Measurements from ENCODE around the gene TAMALIN.

DNA sequence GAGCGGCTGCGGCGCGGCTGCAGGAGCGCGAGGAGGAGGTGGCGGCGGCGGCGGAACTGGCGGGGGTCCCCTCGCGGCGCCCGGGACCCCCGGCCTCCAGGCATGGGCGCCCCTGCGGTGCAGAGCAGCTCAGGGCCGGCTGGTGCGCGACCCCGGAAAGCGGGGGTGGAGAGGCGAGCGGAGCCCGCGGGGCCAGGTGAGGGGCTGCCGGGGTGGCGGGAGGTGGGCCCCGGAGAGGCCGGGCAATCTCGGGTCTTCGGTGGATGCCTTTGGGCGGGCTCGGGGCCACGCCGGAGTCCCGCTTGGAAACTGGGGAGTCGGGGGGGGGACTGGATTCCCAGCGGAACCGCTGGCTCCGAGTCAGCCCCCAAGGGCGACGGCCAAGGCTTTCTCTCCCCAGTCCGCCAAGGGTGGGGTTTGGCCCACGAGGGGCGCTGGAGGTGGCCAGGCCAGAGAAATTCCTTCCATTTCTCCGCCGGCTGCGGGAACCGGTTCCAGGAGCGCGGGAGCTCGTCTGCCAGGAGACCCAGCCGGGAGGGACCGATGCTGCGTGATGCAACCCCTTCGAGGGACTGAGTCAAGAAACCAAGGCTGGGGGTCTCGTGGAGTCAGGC, 30.6 kb downstream of the TAMALIN start:
- no peak for TF ChIP-seq POLR2AphosphoS5 (IDR thresholded peaks at IDR 0.05; ENCODE audit: low read depth)
- TF ChIP-seq, protein P1, sequence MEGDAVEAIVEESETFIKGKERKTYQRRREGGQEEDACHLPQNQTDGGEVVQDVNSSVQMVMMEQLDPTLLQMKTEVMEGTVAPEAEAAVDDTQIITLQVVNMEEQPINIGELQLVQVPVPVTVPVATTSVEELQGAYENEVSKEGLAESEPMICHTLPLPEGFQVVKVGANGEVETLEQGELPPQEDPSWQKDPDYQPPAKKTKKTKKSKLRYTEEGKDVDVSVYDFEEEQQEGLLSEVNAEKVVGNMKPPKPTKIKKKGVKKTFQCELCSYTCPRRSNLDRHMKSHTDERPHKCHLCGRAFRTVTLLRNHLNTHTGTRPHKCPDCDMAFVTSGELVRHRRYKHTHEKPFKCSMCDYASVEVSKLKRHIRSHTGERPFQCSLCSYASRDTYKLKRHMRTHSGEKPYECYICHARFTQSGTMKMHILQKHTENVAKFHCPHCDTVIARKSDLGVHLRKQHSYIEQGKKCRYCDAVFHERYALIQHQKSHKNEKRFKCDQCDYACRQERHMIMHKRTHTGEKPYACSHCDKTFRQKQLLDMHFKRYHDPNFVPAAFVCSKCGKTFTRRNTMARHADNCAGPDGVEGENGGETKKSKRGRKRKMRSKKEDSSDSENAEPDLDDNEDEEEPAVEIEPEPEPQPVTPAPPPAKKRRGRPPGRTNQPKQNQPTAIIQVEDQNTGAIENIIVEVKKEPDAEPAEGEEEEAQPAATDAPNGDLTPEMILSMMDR (conservative IDR thresholded peaks at IDR 0.05; ENCODE audit: low read depth in 2 of 2) = no peak
- peak; percentile 13; the same call in 1 of the 2 replicates for TF ChIP-seq CREB1 (CRISPR knock-in tag; IDR thresholded peaks at IDR 0.05; ENCODE audit: low read depth)
- TF ChIP-seq EZH2 (IDR thresholded peaks at IDR 0.05; ENCODE audit: low read depth, unreplicated experiment) = no peak
- no peak for TF ChIP-seq ZNF331 (CRISPR knock-in tag; IDR thresholded peaks at IDR 0.05; ENCODE audit: low read depth)
- TF ChIP-seq, protein P2, sequence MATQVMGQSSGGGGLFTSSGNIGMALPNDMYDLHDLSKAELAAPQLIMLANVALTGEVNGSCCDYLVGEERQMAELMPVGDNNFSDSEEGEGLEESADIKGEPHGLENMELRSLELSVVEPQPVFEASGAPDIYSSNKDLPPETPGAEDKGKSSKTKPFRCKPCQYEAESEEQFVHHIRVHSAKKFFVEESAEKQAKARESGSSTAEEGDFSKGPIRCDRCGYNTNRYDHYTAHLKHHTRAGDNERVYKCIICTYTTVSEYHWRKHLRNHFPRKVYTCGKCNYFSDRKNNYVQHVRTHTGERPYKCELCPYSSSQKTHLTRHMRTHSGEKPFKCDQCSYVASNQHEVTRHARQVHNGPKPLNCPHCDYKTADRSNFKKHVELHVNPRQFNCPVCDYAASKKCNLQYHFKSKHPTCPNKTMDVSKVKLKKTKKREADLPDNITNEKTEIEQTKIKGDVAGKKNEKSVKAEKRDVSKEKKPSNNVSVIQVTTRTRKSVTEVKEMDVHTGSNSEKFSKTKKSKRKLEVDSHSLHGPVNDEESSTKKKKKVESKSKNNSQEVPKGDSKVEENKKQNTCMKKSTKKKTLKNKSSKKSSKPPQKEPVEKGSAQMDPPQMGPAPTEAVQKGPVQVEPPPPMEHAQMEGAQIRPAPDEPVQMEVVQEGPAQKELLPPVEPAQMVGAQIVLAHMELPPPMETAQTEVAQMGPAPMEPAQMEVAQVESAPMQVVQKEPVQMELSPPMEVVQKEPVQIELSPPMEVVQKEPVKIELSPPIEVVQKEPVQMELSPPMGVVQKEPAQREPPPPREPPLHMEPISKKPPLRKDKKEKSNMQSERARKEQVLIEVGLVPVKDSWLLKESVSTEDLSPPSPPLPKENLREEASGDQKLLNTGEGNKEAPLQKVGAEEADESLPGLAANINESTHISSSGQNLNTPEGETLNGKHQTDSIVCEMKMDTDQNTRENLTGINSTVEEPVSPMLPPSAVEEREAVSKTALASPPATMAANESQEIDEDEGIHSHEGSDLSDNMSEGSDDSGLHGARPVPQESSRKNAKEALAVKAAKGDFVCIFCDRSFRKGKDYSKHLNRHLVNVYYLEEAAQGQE (IDR thresholded peaks at IDR 0.05; ENCODE audit: unreplicated experiment) = no peak
- no peak for TF ChIP-seq EZH2phosphoT487 (IDR thresholded peaks at IDR 0.05; ENCODE audit: unreplicated experiment)
- TF ChIP-seq, protein P3, sequence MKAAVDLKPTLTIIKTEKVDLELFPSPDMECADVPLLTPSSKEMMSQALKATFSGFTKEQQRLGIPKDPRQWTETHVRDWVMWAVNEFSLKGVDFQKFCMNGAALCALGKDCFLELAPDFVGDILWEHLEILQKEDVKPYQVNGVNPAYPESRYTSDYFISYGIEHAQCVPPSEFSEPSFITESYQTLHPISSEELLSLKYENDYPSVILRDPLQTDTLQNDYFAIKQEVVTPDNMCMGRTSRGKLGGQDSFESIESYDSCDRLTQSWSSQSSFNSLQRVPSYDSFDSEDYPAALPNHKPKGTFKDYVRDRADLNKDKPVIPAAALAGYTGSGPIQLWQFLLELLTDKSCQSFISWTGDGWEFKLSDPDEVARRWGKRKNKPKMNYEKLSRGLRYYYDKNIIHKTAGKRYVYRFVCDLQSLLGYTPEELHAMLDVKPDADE (IDR thresholded peaks at IDR 0.05) = no peak
- no peak for TF ChIP-seq STAT1 (IDR thresholded peaks at IDR 0.05; ENCODE audit: unreplicated experiment)
- no peak for TF ChIP-seq ZNF114 (CRISPR knock-in tag; IDR thresholded peaks at IDR 0.05)
- TF ChIP-seq, protein P4, sequence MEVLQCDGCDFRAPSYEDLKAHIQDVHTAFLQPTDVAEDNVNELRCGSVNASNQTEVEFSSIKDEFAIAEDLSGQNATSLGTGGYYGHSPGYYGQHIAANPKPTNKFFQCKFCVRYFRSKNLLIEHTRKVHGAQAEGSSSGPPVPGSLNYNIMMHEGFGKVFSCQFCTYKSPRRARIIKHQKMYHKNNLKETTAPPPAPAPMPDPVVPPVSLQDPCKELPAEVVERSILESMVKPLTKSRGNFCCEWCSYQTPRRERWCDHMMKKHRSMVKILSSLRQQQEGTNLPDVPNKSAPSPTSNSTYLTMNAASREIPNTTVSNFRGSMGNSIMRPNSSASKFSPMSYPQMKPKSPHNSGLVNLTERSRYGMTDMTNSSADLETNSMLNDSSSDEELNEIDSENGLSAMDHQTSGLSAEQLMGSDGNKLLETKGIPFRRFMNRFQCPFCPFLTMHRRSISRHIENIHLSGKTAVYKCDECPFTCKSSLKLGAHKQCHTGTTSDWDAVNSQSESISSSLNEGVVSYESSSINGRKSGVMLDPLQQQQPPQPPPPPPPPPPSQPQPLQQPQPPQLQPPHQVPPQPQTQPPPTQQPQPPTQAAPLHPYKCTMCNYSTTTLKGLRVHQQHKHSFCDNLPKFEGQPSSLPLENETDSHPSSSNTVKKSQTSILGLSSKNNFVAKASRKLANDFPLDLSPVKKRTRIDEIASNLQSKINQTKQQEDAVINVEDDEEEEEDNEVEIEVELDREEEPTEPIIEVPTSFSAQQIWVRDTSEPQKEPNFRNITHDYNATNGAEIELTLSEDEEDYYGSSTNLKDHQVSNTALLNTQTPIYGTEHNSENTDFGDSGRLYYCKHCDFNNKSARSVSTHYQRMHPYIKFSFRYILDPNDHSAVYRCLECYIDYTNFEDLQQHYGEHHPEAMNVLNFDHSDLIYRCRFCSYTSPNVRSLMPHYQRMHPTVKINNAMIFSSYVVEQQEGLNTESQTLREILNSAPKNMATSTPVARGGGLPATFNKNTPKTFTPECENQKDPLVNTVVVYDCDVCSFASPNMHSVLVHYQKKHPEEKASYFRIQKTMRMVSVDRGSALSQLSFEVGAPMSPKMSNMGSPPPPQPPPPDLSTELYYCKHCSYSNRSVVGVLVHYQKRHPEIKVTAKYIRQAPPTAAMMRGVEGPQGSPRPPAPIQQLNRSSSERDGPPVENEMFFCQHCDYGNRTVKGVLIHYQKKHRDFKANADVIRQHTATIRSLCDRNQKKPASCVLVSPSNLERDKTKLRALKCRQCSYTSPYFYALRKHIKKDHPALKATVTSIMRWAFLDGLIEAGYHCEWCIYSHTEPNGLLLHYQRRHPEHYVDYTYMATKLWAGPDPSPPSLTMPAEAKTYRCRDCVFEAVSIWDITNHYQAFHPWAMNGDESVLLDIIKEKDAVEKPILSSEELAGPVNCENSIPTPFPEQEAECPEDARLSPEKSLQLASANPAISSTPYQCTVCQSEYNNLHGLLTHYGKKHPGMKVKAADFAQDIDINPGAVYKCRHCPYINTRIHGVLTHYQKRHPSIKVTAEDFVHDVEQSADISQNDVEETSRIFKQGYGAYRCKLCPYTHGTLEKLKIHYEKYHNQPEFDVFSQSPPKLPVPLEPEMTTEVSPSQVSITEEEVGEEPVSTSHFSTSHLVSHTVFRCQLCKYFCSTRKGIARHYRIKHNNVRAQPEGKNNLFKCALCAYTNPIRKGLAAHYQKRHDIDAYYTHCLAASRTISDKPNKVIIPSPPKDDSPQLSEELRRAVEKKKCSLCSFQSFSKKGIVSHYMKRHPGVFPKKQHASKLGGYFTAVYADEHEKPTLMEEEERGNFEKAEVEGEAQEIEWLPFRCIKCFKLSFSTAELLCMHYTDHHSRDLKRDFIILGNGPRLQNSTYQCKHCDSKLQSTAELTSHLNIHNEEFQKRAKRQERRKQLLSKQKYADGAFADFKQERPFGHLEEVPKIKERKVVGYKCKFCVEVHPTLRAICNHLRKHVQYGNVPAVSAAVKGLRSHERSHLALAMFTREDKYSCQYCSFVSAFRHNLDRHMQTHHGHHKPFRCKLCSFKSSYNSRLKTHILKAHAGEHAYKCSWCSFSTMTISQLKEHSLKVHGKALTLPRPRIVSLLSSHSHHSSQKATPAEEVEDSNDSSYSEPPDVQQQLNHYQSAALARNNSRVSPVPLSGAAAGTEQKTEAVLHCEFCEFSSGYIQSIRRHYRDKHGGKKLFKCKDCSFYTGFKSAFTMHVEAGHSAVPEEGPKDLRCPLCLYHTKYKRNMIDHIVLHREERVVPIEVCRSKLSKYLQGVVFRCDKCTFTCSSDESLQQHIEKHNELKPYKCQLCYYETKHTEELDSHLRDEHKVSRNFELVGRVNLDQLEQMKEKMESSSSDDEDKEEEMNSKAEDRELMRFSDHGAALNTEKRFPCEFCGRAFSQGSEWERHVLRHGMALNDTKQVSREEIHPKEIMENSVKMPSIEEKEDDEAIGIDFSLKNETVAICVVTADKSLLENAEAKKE (CRISPR knock-in tag; IDR thresholded peaks at IDR 0.05) = no peak
- no peak for TF ChIP-seq NANOG (IDR thresholded peaks at IDR 0.05; ENCODE audit: borderline replicate concordance)
- TF ChIP-seq JUNB (IDR thresholded peaks at IDR 0.05; ENCODE audit: unreplicated experiment) = no peak
